OCI-LY7 (cell line): ENCODE results near the gene EPB41.

Source experiments
- EZH2phosphoT487 ChIP-seq: fragments of 200-600 bp; sonication (generic); IDR thresholded peaks from 2 replicates; pipeline ENCODE4 v1.6.1; 2018; ENCODE audit warnings: low read depth, borderline replicate concordance, mild to moderate bottlenecking, mixed run types, antibody characterized with exemption, low read length, moderate library complexity, mixed read lengths
- TF ChIP-seq, protein P1 (sequence below): fragments of 200-600 bp; sonication (generic); conservative IDR thresholded peaks from 2 replicates; pipeline ENCODE4 v1.5.1; 2014; ENCODE audit warnings: mild to moderate bottlenecking, antibody characterized with exemption, low read length, moderate library complexity, mixed read lengths

DNA sequence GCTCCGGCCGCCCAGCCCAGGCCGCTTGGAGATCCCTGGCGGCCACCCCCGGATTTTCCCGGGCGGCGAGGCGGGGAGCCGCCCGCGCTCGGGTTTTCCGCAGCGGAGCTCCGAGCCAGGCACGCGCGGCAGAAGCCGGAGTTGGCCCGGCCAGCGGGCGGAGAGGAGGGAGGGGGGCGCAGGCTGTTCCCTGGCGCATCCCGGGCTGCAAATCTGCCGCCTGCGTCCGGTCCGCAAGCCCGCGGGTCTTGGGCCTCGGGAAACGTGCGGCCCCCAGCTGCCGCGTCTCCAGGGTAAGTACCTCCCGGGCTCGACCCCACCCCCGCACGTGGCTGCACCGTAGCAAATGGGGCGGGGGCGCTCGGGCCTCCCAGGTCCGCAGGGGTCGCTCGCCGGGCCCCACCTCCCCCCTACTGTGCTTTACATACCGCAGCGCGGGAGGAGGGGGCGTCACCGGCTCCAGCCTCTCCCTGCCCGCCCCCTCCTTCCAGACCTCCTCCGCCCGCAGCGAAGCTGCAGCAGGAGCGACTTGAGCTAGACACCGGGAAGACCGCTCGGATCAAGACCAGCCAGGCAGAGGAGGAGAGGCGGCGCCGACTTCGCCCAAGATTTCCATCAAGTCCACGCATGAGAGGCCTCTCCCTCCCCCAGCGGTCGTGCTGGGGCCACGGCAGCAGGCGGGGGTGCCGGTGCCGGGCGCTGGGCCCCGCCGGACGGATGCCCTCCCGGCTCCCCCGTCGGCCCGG, 207.7 kb downstream of the EPB41 start:
- TF ChIP-seq, protein P1, sequence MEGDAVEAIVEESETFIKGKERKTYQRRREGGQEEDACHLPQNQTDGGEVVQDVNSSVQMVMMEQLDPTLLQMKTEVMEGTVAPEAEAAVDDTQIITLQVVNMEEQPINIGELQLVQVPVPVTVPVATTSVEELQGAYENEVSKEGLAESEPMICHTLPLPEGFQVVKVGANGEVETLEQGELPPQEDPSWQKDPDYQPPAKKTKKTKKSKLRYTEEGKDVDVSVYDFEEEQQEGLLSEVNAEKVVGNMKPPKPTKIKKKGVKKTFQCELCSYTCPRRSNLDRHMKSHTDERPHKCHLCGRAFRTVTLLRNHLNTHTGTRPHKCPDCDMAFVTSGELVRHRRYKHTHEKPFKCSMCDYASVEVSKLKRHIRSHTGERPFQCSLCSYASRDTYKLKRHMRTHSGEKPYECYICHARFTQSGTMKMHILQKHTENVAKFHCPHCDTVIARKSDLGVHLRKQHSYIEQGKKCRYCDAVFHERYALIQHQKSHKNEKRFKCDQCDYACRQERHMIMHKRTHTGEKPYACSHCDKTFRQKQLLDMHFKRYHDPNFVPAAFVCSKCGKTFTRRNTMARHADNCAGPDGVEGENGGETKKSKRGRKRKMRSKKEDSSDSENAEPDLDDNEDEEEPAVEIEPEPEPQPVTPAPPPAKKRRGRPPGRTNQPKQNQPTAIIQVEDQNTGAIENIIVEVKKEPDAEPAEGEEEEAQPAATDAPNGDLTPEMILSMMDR, result no peak
- TF ChIP-seq EZH2phosphoT487, result no peak
